ENCODE measurements around the gene A4GALT.

The A4GALT gene

DNA sequence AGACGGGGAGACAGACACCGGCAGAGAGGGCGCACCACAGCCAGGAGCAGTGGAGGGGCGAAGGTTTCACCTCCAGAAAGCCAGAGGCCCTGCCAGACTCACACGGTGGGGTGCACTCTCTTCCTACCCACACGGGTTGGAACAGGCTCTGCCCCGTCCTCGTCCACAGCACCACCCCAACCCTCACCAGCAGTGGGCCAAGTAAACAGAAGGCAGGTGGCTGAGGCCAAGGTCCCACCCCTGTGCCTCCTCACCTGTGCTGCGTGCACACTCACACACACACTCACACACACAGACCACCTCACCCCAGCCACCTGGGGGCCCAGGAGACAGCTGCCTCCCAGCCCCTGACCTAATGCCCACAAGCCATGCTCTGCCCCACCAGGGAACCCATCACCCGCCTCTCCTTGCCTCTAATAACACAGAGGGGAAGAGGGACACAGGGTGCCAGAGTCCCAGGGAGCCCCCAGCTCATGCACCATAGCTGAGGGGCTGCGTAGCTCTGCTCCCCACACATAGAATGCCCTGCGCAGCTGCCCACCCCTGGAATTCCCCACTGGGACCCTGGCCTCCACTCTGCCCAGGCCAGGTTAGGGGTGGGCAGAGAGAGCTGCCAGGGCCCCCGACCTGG, 74.6 kb downstream of the A4GALT start:
- no peak for DNase-seq

DNA sequence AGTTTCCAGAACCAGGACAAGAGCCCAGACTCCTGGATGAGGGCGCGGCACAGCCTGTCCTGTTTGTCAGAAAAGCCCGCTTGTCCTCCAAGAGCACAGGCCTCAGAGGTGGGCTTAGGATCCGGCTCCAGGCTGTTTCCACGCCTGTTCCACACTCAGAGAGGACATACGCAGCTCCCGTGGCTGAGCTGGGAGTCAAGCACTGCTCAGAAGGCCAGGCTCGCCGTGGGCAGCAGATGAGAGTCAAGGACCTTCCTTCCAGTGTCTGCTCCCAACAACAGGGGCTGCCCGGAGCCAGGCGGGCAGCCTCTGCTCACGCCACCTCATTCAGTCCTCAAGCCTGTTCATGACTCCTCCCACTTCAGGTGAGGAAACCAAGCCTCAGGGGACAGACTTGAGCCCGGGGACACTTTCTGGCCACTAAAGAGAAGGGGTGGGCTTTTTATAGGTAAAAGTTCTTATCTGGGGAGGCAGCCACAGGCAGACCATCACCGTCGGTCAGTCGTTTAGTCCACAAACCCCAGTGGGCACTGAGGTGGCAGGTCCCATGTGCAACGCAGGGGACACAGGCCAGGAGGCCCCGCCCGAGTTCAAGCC, 75.2 kb downstream of the A4GALT start:
- DNase-seq: no peak

DNA sequence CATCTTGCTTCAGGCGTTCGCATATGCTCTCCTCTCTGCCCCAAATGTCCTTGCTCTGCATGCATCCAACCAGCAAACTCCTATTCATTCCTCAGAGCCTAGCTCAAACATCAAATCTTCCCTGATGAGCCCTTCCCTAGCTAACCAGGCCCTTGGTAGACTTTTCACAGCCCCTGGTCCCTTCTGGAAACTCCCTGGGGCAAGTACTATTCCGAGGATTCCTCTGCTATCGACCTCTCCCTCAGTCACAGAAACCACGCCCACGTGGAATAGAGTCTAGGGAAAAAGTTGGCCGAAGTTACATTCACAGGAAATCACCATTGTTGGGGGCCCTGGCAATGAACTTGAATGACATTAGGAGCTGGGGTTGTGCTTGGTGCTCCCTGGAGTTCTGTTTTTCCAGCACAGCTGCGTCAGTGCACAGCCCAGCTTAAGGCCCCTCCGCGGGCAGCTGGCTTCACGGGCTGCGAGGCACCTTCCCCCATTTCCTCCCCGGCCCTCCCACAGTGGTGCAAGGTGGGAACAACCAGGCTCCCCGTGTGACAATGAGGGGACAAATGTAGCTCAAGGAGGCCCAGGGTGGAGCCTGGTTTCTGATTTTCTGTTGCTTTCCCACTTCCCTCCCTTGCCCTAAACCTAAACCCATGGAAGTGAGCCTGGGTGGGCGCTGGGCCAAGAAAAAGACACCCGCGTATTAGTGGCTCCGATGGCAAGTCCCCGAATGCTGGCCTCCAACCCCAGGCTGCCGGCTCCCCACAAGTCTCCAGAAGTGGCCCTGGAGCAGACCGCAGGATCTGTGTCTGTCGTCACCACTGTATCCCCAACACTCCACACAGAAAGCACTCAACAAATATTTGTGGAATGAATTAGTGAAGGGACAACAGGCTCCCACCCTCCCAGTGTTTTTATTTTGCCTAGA, 76.0 kb downstream of the A4GALT start:
- DNase-seq: no peak

DNA sequence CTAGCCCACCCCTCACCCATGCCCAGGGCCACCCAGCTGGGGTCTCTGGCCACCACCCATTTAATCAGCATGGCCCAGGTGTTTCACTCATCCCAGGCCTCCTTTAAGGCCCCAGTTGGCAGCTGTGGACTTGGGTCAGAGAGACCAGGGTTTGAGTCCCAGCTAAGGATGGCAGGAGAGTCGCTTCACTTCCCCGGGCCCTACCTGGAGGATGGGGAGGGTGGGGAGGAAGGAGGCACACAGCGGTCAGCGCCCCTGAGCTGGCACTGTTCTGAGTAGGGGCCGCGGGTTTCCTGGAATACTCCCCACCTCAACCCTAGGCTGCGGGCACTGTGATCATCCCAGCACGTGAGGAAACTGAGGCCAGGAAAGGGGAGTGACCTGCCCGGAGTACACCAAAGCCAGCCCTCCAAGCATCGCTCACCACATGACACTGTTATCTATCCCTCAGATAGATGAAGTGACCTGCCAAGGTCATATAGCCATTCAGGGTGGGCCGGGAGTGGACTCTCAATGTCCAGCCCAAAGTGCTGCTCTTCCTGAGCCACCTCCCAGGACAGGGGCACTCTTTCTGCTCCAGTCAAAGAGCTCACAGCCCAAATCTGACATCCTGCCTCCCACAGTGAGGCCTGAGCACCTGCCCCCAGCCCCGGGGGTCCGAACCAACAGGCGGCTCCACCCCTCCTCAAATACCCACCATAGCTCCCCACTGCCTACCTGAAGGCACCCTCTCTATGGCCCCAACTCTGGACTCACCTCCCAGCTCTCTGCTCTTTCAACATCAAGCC, 76.8 kb downstream of the A4GALT start:
- no peak for DNase-seq

DNA sequence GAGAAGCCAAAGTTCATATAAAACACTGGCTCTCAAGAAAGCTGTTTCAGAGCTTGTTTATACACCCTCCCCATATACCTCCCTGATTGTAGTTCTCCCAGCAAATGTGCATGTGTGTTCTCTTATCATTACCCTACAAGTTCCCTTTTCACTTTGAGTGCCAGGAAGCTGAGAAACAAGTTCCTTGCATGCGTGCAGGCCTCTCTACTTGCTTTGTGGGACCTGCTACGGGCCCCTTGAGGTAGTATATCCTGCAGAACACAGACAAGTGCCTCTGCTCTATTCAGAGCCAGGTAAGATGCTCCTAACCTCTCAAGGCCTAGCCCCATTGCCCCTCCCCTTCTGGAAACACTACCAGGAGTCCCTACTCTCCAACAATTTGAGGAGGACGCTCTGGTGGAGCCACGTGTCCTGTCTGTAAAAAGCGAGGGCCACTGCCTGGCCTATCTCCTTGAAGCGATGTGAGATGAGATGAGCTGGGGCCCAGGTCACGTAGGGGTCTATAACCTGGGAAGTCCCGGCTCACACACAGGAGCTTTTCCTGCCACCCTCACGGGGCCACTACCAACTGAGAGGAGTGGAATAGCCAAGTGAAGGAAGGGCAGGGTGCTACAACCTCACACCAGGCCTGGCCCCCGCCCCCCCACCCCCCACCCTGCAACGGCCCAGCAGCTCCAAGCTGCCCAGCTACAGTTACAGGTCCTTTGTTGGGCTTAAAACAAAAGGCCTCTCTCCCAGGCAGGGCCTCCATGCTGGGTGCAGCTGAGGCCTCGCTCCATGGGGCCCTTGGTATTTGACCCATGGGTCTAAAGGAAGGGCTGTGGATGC, 77.7 kb downstream of the A4GALT start:
- DNase-seq: no peak

All from activated CD4-positive, alpha-beta T cell treated with anti-CD3 and anti-CD28 coated beads, Interleukin-10, Interleukin-2, amounts not matched to agents 100 ng/mL and 50 ng/mL, durations not matched to agents 16 hours and 8 hours (primary cell).